RWPE2 (cell line): ENCODE data around the gene RMI2.

Experiments
- ATAC-seq: fragments of 200-7000 bp; cut with Tn5 transposase; 3 replicates; pipeline ENCODE4 v1.9.1; 2021; ENCODE audit warnings: low read depth
- DNase-seq: peaks from one replicate; pipeline ENCODE4 v3.0.0-alpha.2; 2020; ENCODE audit warnings: low spot score
- H3K27ac ChIP-seq: fragments of 450-650 bp; 2 replicates; pipeline ENCODE4 v1.5.1; 2017; ENCODE audit warnings: mild to moderate bottlenecking; ENCODE audit not compliant: poor library complexity, severe bottlenecking
- H3K27me3 ChIP-seq: fragments of 250-450 bp; sonication (Bioruptor Pico); 2 replicates; pipeline ENCODE4 v1.5.1; 2021; ENCODE audit warnings: mild to moderate bottlenecking, moderate library complexity; ENCODE audit not compliant: insufficient read depth, poor library complexity, severe bottlenecking
- H3K36me3 ChIP-seq: fragments of 250-450 bp; sonication (Bioruptor Pico); 2 replicates; pipeline ENCODE4 v1.5.1; 2020; ENCODE audit warnings: low read depth, mild to moderate bottlenecking, moderate library complexity
- H3K4me1 ChIP-seq: fragments of 250-450 bp; sonication (Bioruptor Pico); 2 replicates; pipeline ENCODE4 v1.5.1; 2021; ENCODE audit warnings: mild to moderate bottlenecking, moderate library complexity; ENCODE audit not compliant: insufficient read depth, poor library complexity, severe bottlenecking
- H3K4me3 ChIP-seq: fragments of 250-450 bp; sonication (Bioruptor Pico); 2 replicates; pipeline ENCODE4 v1.5.1; 2021; ENCODE audit warnings: mild to moderate bottlenecking, moderate library complexity; ENCODE audit not compliant: severe bottlenecking
- H3K9me3 ChIP-seq: fragments of 250-450 bp; sonication (Bioruptor Pico); 2 replicates; pipeline ENCODE4 v1.5.1; 2021; ENCODE audit warnings: mild to moderate bottlenecking, moderate library complexity; ENCODE audit not compliant: severe bottlenecking
- CTCF ChIP-seq: fragments of 450-650 bp; IDR thresholded peaks from one replicate; pipeline ENCODE4 v1.5.1; 2017; ENCODE audit warnings: mild to moderate bottlenecking, moderate library complexity; ENCODE audit not compliant: poor library complexity, severe bottlenecking

The RMI2 gene

GRCh38 chr16:11345040-11345862 lies at the start of gene RMI2:
Gene RMI2 (plus strand): TSS chr16:11345459. CDS start chr16:11345472, 13 bp downstream.
- Histone ChIP-seq H3K9me3 (no peaks in the 10 kb centered on the region), H3K36me3 (peaks cover 8% of the 10 kb centered on the region; the same call in 1 of the 2 replicates), H3K27me3 (no peaks in the 10 kb centered on the region), H3K27ac (peak within 1 kb of the TSS; percentile 25), H3K4me1 (peaks cover 6% of the 10 kb centered on the region), H3K4me3 (peak within 1 kb of the TSS; percentile 93)
- DNase-seq, result peak; percentile 96
- peak; percentile 97 for ATAC-seq
- no peak for TF ChIP-seq CTCF

GRCh38 chr16:11295672-11296071 lies 49.6 kb upstream of the RMI2 start:
- ATAC-seq (no peak), DNase-seq (no peak)
- no peak overlapping the region for H3K27ac ChIP-seq
- H3K4me1 ChIP-seq, result no peaks in the 10 kb centered on the region
- no peaks in the 10 kb centered on the region for H3K36me3 ChIP-seq
- H3K4me3 ChIP-seq, result no peak overlapping the region
- TF ChIP-seq CTCF, result no peak
- H3K27me3 ChIP-seq, result no peaks in the 10 kb centered on the region
- no peaks in the 10 kb centered on the region for H3K9me3 ChIP-seq

- Histone ChIP-seq H3K9me3 (no peaks in the 10 kb centered on the region), H3K27ac (no peak overlapping the region), H3K4me3 (no peak overlapping the region), H3K27me3 (no peaks in the 10 kb centered on the region), H3K36me3 (no peaks in the 10 kb centered on the region), H3K4me1 (no peaks in the 10 kb centered on the region)
- ATAC-seq, result no peak
- no peak for TF ChIP-seq CTCF
- no peak for DNase-seq
Observed at GRCh38 chr16:11296351-11296705, 48.9 kb upstream of the RMI2 start.

GRCh38 chr16:11296706-11297491 lies 48.4 kb upstream of the RMI2 start:
- peak; percentile 28; the same call in 2 of the 3 replicates for ATAC-seq
- TF ChIP-seq CTCF, result no peak

More at GRCh38 chr16:11296706-11297491, 48.4 kb upstream of the RMI2 start:
- no peak for DNase-seq
- Histone ChIP-seq H3K27me3 (no peaks in the 10 kb centered on the region), H3K4me3 (no peak overlapping the region), H3K9me3 (no peaks in the 10 kb centered on the region), H3K4me1 (no peaks in the 10 kb centered on the region), H3K27ac (no peak overlapping the region), H3K36me3 (no peaks in the 10 kb centered on the region)
